ENCODE results near the gene AHNAK2.
A peak's percentile ranks its signal among the peaks of the same experiment; 100 is the strongest.

AHNAK2 gene

GRCh38 chr14:104977681-104978653 is at the start of gene AHNAK2:
AHNAK2 (minus strand) TSS chr14:104978374; CDS start chr14:104978237, 137 bp downstream.
- peak; percentile 61 for DNase-seq

- DNase-seq, result peak; percentile 45
Observed at GRCh38 chr14:105027718-105028117, 49.5 kb upstream of the AHNAK2 start.

DNA sequence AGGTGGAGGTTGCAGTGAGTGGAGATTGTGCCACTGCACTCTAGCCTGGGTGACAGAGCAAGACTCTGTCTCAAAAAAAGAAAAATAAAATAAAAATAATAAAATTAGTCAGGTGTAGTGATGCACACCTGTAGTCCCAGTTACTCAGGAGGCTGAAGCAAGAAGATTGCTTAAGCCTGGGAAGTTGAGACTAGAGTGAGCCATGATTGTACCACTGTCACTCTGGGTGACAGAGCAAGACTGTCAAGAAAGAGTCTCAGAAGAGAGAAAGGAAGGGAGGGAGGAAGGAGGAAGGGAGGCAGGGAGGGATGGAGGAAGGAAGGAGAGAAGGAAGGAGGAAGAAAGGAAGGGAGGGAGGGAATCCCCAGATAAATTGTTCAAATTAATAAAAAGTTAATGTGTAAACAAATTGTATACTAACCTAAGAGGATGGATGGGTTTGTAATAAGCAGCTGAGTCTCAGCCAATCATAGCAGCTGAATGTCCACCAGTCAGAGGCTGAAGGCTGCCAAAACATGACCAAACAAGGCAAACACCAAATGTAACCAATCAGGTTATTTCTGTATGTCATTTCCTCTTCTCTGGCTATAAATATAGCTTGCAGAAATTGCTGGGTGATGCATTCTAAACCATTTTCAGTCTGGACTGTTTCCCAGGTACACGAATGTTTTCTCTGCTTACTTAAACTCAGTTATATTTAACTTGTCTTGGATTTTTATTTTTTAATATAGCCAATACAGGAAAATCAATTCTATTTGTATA is 48.8 kb upstream of the AHNAK2 start:
- peak; percentile 65 for DNase-seq

- DNase-seq, result peak; percentile 77
Observed at GRCh38 chr14:105026033-105026785, 48.0 kb upstream of the AHNAK2 start.

DNA sequence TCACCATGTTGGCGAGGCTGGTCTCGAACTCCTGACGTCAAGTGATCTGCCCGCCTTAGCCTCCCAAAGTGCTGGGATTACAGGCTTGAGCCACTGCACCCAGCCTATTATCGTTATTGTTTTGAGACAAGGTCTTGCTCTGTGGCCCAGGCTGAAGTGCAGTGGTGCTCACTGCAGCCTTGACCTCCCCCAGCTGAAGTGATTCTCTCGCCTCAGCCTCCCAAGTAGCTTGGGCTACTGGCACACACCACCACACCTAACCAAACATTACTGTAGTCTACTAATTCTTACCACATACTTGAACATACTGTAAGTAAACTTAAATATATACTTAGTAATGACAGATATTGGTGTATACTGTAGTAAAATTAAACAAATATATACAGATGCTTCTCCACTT is 47.3 kb upstream of the AHNAK2 start:
- DNase-seq, result no peak

GRCh38 chr14:105023791-105024480 is 45.8 kb upstream of the AHNAK2 start:
- peak; percentile 75 for DNase-seq

GRCh38 chr14:105023144-105023543 is 45.0 kb upstream of the AHNAK2 start:
- peak; percentile 19 for DNase-seq

DNA sequence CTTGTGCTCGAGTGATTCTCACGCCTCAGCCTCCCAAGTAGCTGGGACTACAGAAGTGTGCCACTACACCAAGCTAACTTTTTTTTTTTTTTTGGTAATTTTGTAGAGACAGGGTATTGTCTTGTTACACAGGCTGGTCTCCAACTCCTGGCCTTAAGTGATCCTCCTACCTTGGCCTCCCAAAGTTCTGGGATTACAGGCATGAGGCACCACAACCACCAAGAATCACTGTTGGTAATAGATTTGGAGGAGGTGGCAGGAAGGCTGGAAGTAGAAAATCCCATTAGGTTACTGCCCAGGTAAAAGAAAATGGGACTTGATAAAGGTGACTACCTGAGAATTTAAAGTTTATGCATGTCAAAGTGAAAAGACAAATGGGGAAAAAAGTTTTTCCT is 44.1 kb upstream of the AHNAK2 start:
- no peak for DNase-seq

DNA sequence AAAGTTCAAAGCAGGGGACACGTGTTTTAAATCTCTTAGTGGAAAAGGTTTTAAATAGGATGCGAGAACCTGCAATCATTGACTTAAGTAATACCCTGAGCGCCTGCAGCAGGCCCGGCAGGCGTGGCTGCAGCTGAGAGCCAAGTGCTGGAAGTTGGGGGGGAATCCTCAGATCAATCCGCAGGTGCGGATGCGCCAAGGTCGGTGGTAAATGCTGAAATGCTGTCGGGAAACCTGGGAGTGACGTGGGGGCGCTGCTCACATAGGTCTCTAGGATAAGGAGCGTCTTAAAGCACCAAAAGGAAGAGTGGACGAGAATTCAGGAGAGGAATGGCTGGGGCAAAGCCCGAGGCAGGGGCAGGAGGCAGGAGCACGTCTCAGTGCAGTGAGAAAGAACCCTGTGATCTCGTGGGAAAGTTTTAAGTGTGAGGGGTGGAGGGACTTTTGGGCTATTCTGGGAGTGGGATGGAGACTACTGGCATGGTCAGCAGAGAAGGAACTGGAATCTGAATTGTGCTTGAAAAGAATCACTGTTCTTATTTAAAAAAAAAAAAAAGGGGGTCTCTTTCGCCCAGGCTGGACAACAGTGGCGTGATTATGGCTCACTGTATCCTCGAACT is 43.6 kb upstream of the AHNAK2 start:
- peak; percentile 55 for DNase-seq

GRCh38 chr14:105020815-105021655 is 42.9 kb upstream of the AHNAK2 start, which contains the start of gene CDCA4:
CDCA4 (minus strand) TSS chr14:105021083; CDS start chr14:105011929, 9,154 bp downstream.
- peak; percentile 97 for DNase-seq

- DNase-seq, result peak; percentile 29
Observed at GRCh38 chr14:105019861-105020814, 42.0 kb upstream of the AHNAK2 start.

GRCh38 chr14:105018414-105018813 is 40.2 kb upstream of the AHNAK2 start:
- DNase-seq, result no peak

- no peak for DNase-seq
Observed at GRCh38 chr14:105015905-105016304, 37.7 kb upstream of the AHNAK2 start.

GRCh38 chr14:105015242-105015641 is 37.1 kb upstream of the AHNAK2 start:
- no peak for DNase-seq

- no peak for DNase-seq
Observed at GRCh38 chr14:105014631-105015030, 36.5 kb upstream of the AHNAK2 start.

DNA sequence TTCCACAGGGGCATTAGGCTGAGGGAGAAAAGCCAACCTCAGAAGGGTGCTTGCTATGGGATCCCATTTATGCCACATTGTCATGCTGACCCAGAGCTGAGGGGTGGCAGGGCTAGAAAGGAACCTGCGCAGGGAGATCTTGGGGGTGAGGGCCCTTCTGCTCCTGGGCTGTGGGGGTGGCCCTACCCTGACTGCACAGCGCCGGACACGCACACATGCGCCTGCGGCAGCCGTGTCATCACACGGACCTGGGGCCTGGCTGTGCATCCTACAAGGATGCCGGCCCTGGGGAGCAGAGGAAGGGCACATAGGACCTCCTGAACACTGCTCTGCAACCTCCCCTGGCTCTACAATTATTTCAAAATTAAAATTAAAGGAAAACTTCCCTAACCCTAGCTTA is 35.9 kb upstream of the AHNAK2 start:
- DNase-seq, result no peak

DNA sequence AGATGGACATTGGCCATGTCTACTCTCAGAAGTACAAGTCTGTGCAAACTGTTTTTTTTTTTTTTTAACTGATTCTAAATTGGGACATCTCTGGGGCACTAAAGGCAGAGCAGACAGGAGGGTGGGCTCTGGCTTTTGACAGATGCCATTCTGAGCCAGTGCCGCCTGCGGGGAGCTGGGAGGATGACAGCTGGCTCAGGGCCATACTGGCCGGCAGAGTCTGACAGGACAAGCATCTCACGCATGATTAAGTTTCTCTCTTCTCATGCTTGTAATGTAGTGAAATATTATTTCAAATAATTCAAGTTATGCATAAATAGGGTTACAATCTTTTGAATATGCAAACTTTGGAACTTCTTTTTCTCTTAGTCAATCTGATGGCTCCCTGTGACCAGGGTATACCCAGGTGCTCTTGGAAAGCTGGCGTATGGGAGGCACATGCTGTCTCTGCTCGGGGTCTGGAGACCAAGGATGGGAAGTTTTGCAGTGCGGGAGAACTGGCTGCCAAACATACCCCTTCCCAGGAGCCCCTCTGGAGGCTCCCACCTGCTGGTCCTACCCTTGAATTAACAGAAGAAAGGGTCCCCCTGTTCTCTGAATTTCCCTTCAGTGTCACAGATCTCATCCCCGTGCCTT is 35.1 kb upstream of the AHNAK2 start:
- no peak for DNase-seq

- DNase-seq, result no peak
Observed at GRCh38 chr14:105012171-105012985, 34.2 kb upstream of the AHNAK2 start.

All from fibroblast of skin of right quadriceps (primary cell).